Epithelial cell of proximal tubule (primary cell): ENCODE measurements around the gene SRGAP1. TPM values are rescaled to one million over a fixed set of nuclear protein-coding genes. Genes with fewer than 3 reads are reported as not detected.
A peak's percentile ranks its signal among the peaks of the same experiment; 100 is the strongest.

Source experiments
- DNase-seq: peaks from one replicate; pipeline ENCODE4 v3.0.0-alpha.2; 2011; ENCODE audit warnings: low read depth
- H3K4me3 ChIP-seq: 2 replicates; pipeline ENCODE4 v1.5.1; 2011; ENCODE audit warnings: low read depth, mild to moderate bottlenecking, low read length
- total RNA-seq: library from RNA; depleted of rRNA; stranded (reverse); fragments of >200 nt; gene quantifications from 2 replicates; pipeline ENCODE4 v1.2.3, GENCODE V29; 2015
- TF ChIP-seq, protein P1 (sequence below): conservative IDR thresholded peaks from 2 replicates; pipeline ENCODE4 v1.5.1; 2012; ENCODE audit warnings: low read depth, mild to moderate bottlenecking, low read length

Gene SRGAP1
- total RNA-seq, 1 donor from 2014 or later = 9.4 TPM

DNA sequence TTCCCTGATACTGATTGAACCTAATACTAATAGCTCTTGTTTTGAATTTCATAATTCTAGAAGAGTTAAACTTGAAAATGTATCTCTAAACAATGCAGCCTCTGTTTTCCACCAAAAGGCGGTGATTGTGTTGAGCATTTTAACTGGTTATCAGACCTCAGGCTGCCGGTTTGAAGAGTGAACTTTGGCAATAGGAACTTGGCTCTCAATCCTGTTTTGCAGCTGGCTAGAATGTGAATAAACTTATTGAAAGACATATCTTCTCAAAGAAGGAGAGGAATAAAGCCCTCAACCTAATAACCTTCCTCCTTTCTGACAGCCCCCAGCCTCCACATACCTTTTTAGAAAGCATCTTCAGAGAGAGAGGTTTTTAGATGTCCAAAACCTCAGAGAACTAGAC lies 105.4 kb downstream of the SRGAP1 start:
- DNase-seq = no peak
- no peak overlapping the region for H3K4me3 ChIP-seq
- TF ChIP-seq, protein P1, sequence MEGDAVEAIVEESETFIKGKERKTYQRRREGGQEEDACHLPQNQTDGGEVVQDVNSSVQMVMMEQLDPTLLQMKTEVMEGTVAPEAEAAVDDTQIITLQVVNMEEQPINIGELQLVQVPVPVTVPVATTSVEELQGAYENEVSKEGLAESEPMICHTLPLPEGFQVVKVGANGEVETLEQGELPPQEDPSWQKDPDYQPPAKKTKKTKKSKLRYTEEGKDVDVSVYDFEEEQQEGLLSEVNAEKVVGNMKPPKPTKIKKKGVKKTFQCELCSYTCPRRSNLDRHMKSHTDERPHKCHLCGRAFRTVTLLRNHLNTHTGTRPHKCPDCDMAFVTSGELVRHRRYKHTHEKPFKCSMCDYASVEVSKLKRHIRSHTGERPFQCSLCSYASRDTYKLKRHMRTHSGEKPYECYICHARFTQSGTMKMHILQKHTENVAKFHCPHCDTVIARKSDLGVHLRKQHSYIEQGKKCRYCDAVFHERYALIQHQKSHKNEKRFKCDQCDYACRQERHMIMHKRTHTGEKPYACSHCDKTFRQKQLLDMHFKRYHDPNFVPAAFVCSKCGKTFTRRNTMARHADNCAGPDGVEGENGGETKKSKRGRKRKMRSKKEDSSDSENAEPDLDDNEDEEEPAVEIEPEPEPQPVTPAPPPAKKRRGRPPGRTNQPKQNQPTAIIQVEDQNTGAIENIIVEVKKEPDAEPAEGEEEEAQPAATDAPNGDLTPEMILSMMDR = no peak

DNA sequence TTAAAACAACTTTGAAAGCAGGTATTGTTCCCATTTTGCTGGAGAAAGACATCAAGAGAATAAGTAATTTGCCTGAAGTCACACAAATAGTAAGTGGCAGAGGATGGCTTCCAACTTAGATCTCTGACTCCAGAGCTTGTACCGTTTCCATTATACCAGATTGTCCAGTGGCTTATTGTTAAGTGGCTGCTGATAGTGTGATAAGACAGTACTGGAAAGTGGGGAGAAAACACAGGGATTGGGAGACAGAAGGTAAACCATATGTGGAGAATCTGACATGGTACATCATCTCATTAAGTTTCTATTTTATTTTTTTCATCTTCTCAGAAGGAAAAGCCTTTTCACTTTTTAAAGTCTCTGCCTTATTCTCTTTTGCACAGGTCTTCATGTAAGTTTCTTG lies 108.5 kb downstream of the SRGAP1 start:
- TF ChIP-seq, protein P1 = no peak
- no peak for DNase-seq
- no peak overlapping the region for H3K4me3 ChIP-seq

DNA sequence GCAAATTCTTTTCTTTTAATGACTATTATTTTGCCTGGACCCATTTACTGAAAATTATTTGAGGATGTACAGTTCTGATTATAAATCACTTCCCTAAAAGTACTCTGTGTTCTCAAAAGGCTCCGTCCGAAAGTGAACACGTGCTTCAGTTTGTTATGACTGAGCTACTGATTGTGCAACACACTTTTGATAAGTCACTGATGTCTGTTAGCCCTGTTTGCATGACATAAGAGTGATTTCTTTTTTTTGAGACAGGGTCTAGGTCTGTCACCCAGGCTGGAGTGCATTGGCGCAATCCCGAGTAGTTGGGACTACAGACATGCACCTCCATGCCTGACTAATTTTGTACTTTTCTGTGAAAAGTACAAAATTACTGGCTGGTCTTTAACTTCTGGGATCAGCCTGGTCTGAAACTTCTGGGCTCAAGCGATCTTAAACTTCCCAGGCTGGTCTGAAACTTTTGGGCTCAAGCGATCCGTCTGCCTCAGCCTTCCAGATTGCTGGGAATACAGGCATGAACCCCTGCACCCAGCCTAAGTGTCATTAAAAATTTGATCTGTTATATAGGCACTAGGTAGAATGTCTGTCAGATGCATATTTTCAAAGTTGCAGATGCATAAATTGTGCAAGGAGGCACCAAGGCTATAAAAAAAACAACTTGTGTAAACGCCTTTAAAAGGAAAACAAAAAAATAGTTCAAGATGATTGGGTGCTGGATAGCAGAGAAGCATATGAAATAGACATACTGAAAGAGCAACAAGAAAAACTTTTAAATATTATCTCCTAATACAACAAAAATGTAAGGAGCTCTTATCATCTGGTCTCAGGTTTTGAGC lies 111.5 kb downstream of the SRGAP1 start:
- TF ChIP-seq, protein P1 = no peak
- DNase-seq = peak; percentile 61
- H3K4me3 ChIP-seq = no peak overlapping the region

DNA sequence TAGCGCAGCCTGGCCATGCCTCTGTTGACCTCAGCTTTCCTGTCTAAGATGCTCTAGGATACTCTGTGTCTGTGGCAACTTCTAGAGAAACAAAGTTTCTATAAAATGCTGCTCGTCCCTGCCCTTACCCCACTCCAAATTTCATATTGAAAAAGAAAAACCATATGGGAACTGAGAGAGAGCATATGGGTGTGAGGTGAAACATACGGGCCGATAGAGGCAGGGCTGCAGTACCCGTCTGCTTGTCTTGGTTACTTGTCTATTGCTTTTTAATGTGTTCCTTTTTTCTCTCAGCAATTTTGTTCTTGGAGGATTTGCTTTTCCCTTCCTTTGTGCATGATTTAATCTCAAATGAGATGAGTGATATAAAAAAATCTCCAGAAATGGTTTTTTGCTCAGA lies 113.0 kb downstream of the SRGAP1 start:
- TF ChIP-seq, protein P1 = no peak
- DNase-seq = no peak
- H3K4me3 ChIP-seq = no peak overlapping the region

DNA sequence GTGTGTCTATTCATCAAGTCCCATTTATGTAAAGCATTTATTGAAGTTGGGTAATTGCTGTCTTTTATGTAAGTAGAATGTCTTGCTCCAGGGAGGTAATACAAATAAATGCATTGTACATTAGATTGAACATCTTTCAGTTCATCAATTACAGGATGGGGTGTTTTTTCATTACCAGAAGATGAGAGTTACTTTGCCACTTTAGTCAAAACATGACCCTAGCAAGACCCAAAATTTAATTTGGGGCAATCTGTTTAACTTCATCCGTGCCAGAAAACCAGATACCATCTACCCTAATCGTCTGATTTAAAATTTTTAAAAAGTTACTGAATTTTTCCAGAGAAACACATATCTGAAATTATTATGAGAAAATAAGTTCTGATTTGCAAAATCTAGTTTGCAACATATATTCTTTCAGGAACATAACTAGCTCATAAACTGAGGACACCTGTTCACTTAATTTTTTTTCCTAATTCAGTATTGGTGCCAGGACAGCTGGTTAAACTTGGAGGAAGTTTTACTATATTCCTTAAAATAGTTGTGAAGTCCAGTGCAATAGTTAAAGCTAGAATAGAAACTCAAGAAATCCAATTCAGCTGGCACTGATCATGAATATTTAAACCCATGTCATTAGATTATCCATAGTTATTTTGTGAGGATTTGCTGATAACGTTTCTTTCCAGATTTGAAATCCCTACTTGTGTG lies 114.5 kb downstream of the SRGAP1 start:
- no peak overlapping the region for H3K4me3 ChIP-seq
- TF ChIP-seq, protein P1 = no peak
- no peak for DNase-seq

DNA sequence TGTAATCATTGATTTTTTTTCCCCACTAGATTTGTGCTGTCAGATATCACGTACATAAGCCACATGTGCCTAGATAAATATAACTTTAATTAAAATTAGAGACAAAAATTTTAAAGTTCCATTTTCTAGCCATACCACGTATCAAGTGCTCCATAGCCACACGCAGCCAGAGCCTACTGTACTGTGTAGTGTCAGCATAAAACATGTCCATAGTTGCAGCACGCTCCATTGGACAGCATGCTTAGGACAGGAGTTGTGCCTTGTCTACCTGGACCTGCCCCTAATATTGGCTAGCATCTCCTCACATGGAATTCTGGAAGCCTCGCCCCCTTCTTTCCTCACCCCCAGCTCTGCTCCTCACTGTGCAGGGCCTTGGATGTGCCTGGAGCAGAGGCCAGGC lies 116.5 kb downstream of the SRGAP1 start:
- H3K4me3 ChIP-seq = no peak overlapping the region
- no peak for DNase-seq
- TF ChIP-seq, protein P1 = no peak
